Mesothelial cell of epicardium (in vitro differentiated cells): ENCODE data around the gene ACVR1B. TPM values are rescaled to one million over a fixed set of nuclear protein-coding genes. Genes with fewer than 3 reads are reported as not detected.

Source experiments
- DNase-seq, 2 experiments: peaks; one replicate each; pipeline ENCODE4 v3.0.0; 2021; ENCODE audit warnings: low spot score in 2 of 2; ENCODE audit not compliant: unreplicated experiment in 2 of 2
- H3K27ac Mint-ChIP-seq: 2 replicates; pipeline ENCODE4 v1.8.0; 2021; ENCODE audit warnings: mixed read lengths
- H3K27me3 Mint-ChIP-seq: 2 replicates; pipeline ENCODE4 v1.8.0; 2021; ENCODE audit warnings: low read depth, mixed read lengths
- H3K36me3 Mint-ChIP-seq: 2 replicates; pipeline ENCODE4 v1.8.0; 2021; ENCODE audit warnings: mixed read lengths
- H3K4me1 Mint-ChIP-seq: 2 replicates; pipeline ENCODE4 v1.8.0; 2021; ENCODE audit warnings: mixed read lengths
- H3K4me3 Mint-ChIP-seq: 2 replicates; pipeline ENCODE4 v1.8.0; 2021; ENCODE audit warnings: mild to moderate bottlenecking, moderate library complexity, mixed read lengths
- H3K9me3 Mint-ChIP-seq: 2 replicates; pipeline ENCODE4 v1.8.0; 2021; ENCODE audit warnings: mixed read lengths
- total RNA-seq: library from RNA; stranded (reverse); gene quantifications from 3 replicates; pipeline ENCODE4 v1.2.1, GENCODE V29; 2021
- TF ChIP-seq, protein P1 (sequence below): fragments of 200-600 bp; sonication (generic); IDR thresholded peaks from one replicate; pipeline ENCODE4 v1.5.0; 2021; ENCODE audit warnings: antibody characterized with exemption; ENCODE audit not compliant: unreplicated experiment

Gene ACVR1B
- total RNA-seq, 1 donor from 2014 or later: 31.2 TPM

GRCh38 chr12:51907083-51907855 is 44.2 kb upstream of the ACVR1B start, which contains the start of gene ACVRL1:
Gene ACVRL1 (plus strand): TSS chr12:51907504. CDS start chr12:51912475, 4,971 bp downstream.
- H3K4me1 Mint-ChIP-seq: peaks cover 20% of the 10 kb centered on the region
- no peak within 1 kb of the TSS for H3K27ac Mint-ChIP-seq
- no peaks in the 10 kb centered on the region for H3K9me3 Mint-ChIP-seq
- H3K27me3 Mint-ChIP-seq: peaks cover 2% of the 10 kb centered on the region
- no peak for DNase-seq
- TF ChIP-seq, protein P1, sequence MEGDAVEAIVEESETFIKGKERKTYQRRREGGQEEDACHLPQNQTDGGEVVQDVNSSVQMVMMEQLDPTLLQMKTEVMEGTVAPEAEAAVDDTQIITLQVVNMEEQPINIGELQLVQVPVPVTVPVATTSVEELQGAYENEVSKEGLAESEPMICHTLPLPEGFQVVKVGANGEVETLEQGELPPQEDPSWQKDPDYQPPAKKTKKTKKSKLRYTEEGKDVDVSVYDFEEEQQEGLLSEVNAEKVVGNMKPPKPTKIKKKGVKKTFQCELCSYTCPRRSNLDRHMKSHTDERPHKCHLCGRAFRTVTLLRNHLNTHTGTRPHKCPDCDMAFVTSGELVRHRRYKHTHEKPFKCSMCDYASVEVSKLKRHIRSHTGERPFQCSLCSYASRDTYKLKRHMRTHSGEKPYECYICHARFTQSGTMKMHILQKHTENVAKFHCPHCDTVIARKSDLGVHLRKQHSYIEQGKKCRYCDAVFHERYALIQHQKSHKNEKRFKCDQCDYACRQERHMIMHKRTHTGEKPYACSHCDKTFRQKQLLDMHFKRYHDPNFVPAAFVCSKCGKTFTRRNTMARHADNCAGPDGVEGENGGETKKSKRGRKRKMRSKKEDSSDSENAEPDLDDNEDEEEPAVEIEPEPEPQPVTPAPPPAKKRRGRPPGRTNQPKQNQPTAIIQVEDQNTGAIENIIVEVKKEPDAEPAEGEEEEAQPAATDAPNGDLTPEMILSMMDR: no peak
- no peak within 1 kb of the TSS for H3K4me3 Mint-ChIP-seq
- no peaks in the 10 kb centered on the region for H3K36me3 Mint-ChIP-seq

DNA sequence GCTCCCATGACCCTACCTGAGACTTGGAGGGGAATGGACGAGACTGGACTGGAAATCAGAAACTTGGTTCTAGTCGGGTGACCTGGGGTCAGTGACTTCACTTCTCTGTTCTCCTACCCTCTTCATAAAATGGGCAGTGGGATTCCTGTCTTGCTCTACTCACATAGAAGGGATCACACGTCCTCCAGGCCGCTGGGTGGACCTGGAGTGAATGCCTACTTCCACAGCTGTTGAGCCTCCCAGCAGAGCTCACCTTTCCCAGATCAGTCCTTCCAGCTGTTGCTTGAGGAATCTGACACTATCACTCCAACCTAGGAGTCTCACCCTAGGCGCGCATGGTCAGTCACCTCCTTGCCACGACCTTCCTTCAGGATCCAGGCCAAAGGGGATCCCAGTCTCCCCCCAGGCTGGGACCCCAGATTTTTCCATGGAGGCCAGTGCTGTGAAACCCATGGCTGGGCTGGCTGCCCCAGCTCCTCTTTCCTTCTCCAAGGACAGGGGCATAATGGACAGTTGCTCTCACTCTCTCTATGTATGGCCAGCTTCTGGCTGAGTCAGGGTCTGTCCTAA is 43.6 kb upstream of the ACVR1B start:
- Mint-ChIP-seq H3K4me1 (peaks cover 20% of the 10 kb centered on the region), H3K36me3 (no peaks in the 10 kb centered on the region), H3K4me3 (no peak overlapping the region), H3K9me3 (no peaks in the 10 kb centered on the region), H3K27ac (no peak overlapping the region), H3K27me3 (peaks cover 2% of the 10 kb centered on the region)
- DNase-seq: no peak
- TF ChIP-seq, protein P1: no peak

DNA sequence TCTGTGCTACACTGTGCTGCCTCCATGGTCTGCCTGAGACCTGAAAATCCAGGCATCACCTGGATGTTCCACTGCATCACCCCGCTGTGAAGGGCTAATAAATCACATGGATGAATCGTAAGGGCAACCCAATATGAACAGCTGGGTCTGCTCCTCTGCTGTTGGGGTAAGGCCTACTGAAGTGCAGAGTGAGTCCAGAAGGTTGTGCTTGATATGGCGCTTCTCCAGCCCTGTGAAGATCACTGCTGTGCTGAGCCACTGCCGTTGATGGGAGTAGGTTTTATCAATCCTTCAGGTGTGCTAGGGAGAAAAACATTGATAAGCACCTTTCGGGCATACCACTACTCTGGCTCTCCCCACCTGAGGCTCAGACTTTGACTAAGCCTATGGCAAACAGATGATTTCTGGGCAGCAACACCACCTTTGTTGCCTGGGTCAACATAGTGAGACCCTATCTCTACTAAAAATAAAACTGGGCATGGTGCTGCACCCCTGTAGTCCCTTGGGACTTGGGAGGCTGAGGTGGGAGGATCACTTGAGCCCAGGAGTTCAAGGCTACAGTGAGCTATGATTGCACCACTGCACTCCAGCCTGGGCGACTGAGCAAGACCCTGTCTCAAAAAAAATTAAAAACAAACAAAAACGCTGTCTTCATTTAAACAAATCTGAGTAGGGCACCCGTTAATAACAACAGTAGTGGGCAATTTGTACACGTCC is 42.5 kb upstream of the ACVR1B start:
- DNase-seq: no peak
- TF ChIP-seq, protein P1: no peak
- peaks cover 20% of the 10 kb centered on the region for H3K4me1 Mint-ChIP-seq
- H3K27ac Mint-ChIP-seq: no peak overlapping the region
- no peaks in the 10 kb centered on the region for H3K9me3 Mint-ChIP-seq
- no peak overlapping the region for H3K4me3 Mint-ChIP-seq
- no peaks in the 10 kb centered on the region for H3K36me3 Mint-ChIP-seq
- H3K27me3 Mint-ChIP-seq: peaks cover 2% of the 10 kb centered on the region

DNA sequence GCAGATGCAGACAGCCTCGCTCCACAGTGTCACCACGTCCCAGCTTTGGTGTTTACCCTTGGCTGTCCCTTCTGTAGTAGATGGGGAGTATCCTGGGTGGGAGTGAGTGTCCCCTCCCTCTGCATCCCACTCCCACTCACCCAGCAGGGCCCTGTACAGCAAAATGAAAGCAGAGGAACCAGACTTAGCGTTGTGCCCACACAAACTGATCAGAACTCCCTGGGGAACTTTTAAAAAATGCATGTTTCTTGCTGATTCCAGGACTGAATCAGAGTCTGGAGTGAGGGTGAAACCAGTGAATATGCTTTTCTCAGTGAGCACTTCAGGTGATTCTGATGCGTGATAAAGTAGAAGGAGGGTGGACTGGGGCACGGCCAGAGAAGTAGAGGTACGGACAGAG is 41.3 kb upstream of the ACVR1B start:
- Mint-ChIP-seq H3K36me3 (no peaks in the 10 kb centered on the region), H3K27ac (no peak overlapping the region), H3K4me3 (no peak overlapping the region), H3K27me3 (peaks cover 2% of the 10 kb centered on the region), H3K4me1 (peaks cover 18% of the 10 kb centered on the region), H3K9me3 (no peaks in the 10 kb centered on the region)
- TF ChIP-seq, protein P1: no peak
- no peak for DNase-seq

DNA sequence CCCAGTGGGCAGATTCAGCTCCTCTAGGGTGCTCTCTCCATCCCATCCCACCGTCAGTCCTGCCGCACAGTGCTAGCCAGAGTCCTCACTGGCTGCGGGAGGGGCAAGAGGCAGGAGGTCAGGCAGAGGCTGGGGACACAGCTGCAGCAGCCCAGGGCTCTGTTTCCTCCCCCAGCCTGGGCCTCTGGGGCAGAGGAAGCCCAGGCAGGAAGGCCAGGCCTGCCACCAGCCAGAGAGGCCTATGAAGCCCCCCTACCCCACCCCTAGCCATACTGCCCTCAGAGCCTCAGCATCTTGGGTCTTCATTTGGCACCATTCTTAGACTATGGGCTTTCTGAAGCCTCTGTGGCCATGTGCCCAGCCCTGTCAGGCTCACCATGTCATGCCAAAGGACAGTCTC is 40.8 kb upstream of the ACVR1B start:
- no peak overlapping the region for H3K4me3 Mint-ChIP-seq
- DNase-seq: no peak
- H3K36me3 Mint-ChIP-seq: no peaks in the 10 kb centered on the region
- peaks cover 2% of the 10 kb centered on the region for H3K27me3 Mint-ChIP-seq
- H3K9me3 Mint-ChIP-seq: no peaks in the 10 kb centered on the region
- TF ChIP-seq, protein P1: no peak
- H3K27ac Mint-ChIP-seq: no peak overlapping the region
- H3K4me1 Mint-ChIP-seq: peaks cover 14% of the 10 kb centered on the region
